Fibroblast of pulmonary artery (primary cell): ENCODE results near the gene HAAO.
"Not testable (repeated sequence)": the region's sequence is repeated elsewhere in the genome, so short reads cannot be mapped to it uniquely, and the experiment has no call there.

Experiments
- DNase-seq: peaks from one replicate; pipeline ENCODE4 v3.0.0-alpha.2; 2010; ENCODE audit warnings: low read depth
- H3K4me3 ChIP-seq: replicated peaks from 2 replicates; pipeline ENCODE4 v1.5.1; 2011; ENCODE audit warnings: low read depth, mild to moderate bottlenecking, control low read depth, low read length, moderate library complexity
- TF ChIP-seq, protein P1 (sequence below): IDR thresholded peaks from 2 replicates; pipeline ENCODE4 v1.5.1; 2011; ENCODE audit warnings: mild to moderate bottlenecking, control low read depth, low read length, inconsistent platforms; ENCODE audit errors: missing control alignments

The HAAO gene

DNA sequence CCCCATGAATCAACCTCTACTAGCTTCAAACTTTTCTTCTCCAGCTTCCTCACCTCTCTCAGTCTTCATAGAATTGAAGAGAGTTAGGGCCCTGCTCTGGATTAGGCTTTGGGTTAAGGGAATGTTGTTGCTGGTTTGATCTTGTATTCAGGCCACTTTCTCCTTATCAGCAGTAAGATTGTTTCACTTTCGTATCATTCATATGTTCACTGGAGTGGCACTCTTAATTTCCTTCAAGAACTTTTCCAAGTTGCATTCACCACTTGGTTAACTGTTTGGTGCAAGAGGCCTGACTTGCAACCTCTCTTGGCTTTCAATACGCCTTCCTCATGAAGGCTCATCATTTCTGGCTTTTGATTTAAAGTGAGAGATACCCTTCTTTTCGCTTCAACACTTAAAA, 51.2 kb downstream of the HAAO start:
- H3K4me3 ChIP-seq: no peak overlapping the region
- DNase-seq: no peak
- TF ChIP-seq, protein P1, sequence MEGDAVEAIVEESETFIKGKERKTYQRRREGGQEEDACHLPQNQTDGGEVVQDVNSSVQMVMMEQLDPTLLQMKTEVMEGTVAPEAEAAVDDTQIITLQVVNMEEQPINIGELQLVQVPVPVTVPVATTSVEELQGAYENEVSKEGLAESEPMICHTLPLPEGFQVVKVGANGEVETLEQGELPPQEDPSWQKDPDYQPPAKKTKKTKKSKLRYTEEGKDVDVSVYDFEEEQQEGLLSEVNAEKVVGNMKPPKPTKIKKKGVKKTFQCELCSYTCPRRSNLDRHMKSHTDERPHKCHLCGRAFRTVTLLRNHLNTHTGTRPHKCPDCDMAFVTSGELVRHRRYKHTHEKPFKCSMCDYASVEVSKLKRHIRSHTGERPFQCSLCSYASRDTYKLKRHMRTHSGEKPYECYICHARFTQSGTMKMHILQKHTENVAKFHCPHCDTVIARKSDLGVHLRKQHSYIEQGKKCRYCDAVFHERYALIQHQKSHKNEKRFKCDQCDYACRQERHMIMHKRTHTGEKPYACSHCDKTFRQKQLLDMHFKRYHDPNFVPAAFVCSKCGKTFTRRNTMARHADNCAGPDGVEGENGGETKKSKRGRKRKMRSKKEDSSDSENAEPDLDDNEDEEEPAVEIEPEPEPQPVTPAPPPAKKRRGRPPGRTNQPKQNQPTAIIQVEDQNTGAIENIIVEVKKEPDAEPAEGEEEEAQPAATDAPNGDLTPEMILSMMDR: no peak

DNA sequence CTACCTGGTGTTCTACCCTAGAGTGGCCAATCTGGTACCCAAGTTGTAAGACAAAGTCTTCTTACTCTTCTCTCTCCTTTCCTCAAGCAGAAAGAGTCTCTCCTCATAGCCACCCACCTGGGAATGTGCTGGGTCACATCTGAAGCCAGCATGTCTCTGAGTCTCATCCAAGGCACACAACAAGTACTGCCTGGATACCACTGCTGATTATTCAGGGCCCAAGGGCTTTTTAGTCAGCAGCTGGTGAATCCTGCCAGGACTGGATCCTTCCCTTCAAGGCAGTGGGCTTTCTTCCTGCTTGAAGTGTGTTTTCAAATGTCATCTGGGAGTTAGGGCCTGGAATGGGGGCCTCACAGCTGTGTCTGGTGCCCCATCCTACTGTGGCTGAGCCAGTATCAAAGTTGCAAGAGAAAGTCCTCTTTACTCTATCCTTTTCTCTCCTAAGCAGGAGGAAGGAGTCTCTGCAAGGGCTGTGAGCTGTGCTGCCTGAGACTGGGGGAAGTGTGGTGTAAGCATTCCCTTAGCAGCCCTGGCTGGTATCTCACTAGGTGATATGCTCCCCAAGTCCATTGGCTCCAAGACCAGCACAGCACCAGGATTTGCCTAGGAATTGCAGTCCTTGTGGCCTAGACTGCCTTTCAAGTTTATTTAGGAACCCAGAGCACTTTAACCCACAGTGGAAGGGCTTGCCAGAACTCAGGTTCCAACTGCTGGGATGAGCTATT, 55.6 kb downstream of the HAAO start:
- TF ChIP-seq, protein P1: no peak
- no peak overlapping the region for H3K4me3 ChIP-seq
- no peak for DNase-seq

DNA sequence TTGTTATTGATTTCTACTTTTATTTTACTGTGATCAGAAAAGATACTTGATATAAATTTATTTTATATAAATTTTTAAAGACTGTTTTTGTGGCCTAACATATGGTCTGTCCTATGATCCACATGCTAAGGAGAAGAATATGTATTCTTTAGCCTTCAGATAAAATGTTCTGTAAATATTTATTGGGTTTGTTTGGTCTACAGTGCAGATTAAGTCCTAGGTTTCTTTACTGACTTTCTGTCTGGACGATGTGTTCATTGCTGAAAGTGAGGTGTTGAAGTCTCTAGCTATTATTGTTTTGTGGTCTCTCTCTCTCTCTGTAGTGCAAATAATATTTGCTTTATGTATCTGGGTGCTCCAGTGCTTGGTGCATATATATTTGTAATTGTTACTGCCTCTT, 58.5 kb downstream of the HAAO start:
- no peak overlapping the region for H3K4me3 ChIP-seq
- DNase-seq: no peak
- TF ChIP-seq, protein P1: no peak

DNA sequence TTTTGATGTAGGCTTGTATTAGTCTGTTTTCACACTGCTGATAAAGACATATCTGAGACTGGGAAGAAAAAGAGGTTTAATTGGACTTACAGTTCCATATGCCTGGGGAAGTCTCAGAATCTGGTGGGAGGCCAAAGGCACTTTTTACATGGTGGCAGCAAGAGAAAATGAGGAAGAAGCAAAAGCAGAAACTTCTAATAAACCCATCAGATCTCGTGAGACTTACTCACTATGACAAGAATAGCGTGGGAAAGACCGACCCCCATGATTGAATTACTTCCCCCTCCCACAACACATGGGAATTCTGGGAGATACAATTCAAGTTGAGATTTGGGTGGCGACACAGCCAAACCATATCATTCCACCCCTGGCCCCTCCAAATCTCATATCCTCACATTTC, 61.1 kb downstream of the HAAO start:
- not testable (repeated sequence) for DNase-seq, H3K4me3 ChIP-seq

DNA sequence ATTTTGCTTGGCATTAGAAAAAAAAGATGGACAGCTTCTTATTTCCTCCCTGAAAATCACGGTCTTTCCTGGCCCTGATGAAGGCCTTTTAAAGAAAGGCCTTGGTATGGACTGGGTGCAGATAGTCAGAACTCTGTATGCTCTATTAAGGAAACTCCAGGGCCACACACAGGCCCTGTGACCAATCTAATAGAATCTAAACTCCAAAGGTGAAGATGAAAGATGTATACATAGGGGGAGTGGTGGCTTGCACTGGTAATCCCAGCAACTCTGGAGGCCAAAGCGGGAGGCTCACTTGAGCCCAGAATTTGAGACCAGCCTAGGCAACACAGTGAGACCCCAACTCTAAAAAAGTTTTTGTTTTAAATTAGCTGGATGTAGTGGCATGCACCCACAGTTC, 65.7 kb downstream of the HAAO start:
- TF ChIP-seq, protein P1: no peak
- DNase-seq: no peak
- H3K4me3 ChIP-seq: no peak overlapping the region

DNA sequence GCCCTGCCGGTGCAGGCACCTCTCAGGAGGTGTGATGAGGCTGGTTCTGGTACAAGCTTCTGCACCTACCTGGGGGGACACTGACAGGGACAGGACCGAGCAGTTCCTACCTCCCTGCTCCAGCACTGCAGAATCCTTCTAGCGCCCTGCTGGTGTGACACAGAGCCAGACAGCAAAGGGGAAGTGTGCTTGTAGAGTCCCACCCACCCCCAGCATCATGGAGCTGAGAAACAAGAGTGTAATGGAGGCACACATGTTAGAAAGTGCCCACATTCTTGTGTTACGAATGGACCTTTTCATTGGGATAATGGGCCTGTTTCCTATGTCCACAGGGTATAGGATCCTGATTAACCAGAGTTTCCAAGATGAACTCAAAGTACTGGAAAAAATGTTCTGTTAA, 66.7 kb downstream of the HAAO start:
- no peak for DNase-seq
- no peak overlapping the region for H3K4me3 ChIP-seq
- TF ChIP-seq, protein P1: no peak

DNA sequence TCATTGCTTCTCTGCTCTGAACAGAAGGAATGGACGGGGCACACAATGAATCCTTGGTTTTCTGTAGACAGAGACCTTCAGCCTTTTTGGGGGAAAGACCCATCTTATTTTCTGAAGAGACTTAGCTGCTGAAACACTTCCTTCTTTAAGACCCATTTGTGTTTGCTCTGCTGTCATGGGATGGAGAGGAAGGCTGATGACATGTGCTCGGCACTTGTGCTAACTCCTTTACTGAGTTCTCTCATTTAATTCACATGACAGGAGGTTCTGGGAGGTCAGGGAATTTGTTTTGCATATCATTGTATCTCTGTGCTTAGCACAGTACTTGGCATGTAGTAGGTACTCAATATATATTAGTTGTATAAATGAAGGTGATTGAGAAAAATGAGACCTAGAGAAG, 67.5 kb downstream of the HAAO start:
- DNase-seq: no peak

More for the DNA sequence above, 67.5 kb downstream of the HAAO start:
- TF ChIP-seq, protein P1: no peak
- no peak overlapping the region for H3K4me3 ChIP-seq
